K562 (cell line): ENCODE measurements around the gene FOXJ3. TPM values are rescaled to one million over a fixed set of nuclear protein-coding genes. Genes with fewer than 3 reads are reported as not detected.

Experiments
- HIVEP1 ChIP-seq: fragments of 250-450 bp; sonication (Bioruptor Pico); IDR thresholded peaks from 2 replicates; pipeline ENCODE4 v1.4.0; 2020; ENCODE audit warnings: mild to moderate bottlenecking
- HMGXB4 ChIP-seq: sonication (generic); formaldehyde crosslinking; IDR thresholded peaks from 2 replicates; pipeline ENCODE4 v1.8.1; 2023; ENCODE audit warnings: mild to moderate bottlenecking, missing genetic modification reagents
- MAZ ChIP-seq, 2 experiments: fragments of 450-650 bp in 1 of 2; sonication (generic) in 1 of 2; formaldehyde crosslinking; IDR thresholded peaks in 1 of 2; conservative IDR thresholded peaks in 1 of 2; 2 replicates each; pipeline versions ENCODE4 v1.4.0 to v1.5.0; 2020; ENCODE audit warnings: mild to moderate bottlenecking in 1 of 2, missing genetic modification reagents in 1 of 2
- MGA ChIP-seq: fragments of 450-650 bp; IDR thresholded peaks from 2 replicates; pipeline ENCODE4 v1.6.1; 2016; ENCODE audit warnings: mild to moderate bottlenecking, moderate library complexity
- PYGO2 ChIP-seq: fragments of 450-650 bp; IDR thresholded peaks from 2 replicates; pipeline ENCODE4 v1.6.1; 2016; ENCODE audit warnings: mild to moderate bottlenecking, missing genetic modification characterization, moderate library complexity, missing compliant biosample characterization
- STAT5B ChIP-seq: fragments of 250-450 bp; sonication (Bioruptor Pico); IDR thresholded peaks from 2 replicates; pipeline ENCODE4 v1.8.0; 2021; ENCODE audit warnings: mild to moderate bottlenecking, inconsistent platforms
- TCF15 ChIP-seq: fragments of 250-450 bp; sonication (Bioruptor Pico); IDR thresholded peaks from 2 replicates; pipeline ENCODE4 v1.8.0; 2022; ENCODE audit warnings: moderate library complexity, mild to moderate bottlenecking, inconsistent platforms
- ZNF740 ChIP-seq, 3 experiments: fragments of 200-800 bp in 1 of 3; sonication (Bioruptor generic) in 1 of 3; sonication (generic) in 1 of 3; formaldehyde crosslinking in 1 of 3; IDR thresholded peaks; 2 replicates each; pipeline versions ENCODE4 v1.6.1 to v1.8.0; 2016 to 2022; ENCODE audit warnings: mild to moderate bottlenecking in 2 of 3, missing compliant biosample characterization in 2 of 3, missing genetic modification characterization in 2 of 3, missing genetic modification reagents in 1 of 3
- polyA plus RNA-seq, 8 experiments: library from polyadenylated mRNA; depleted of rRNA in 4 of 8; stranded (reverse) in 5 of 8; unstranded in 3 of 8; fragments of >200 nt; fragmentation: Nextera tagmentation in 2 of 8; fragmentation: Illumina TruSeq in 1 of 8; extraction: Ambion mirVana in 2 of 8; extraction: Trizol in 1 of 8; gene quantifications; 2 replicates each; pipeline versions ENCODE4 v1.2.1 to v1.2.3, GENCODE V29; 2011 to 2014; ENCODE audit warnings: inconsistent platforms in 1 of 8, missing spikeins in 1 of 8
- total RNA-seq, 7 experiments: library from RNA; depleted of rRNA in 6 of 7; stranded (reverse); fragments of >200 nt in 6 of 7; fragmentation: Illumina TruSeq in 2 of 7; extraction: Trizol in 2 of 7; gene quantifications; 2 replicates each; pipeline versions ENCODE4 v1.2.1 to v1.2.3, GENCODE V29; 2011 to 2021; ENCODE audit warnings: low replicate concordance in 1 of 7
- TF ChIP-seq, protein P1 (sequence below): sonication (generic); formaldehyde crosslinking; IDR thresholded peaks from 2 replicates; pipeline ENCODE4 v1.8.1; 2023; ENCODE audit warnings: mild to moderate bottlenecking, missing genetic modification reagents

The FOXJ3 gene
- total and polyA plus RNA-seq, 9 of the 15 experiments (the other 6 are each of a cell fraction or from before 2014, with no cell fraction given), result 8.7 to 35.3 (median 23.4) TPM

DNA sequence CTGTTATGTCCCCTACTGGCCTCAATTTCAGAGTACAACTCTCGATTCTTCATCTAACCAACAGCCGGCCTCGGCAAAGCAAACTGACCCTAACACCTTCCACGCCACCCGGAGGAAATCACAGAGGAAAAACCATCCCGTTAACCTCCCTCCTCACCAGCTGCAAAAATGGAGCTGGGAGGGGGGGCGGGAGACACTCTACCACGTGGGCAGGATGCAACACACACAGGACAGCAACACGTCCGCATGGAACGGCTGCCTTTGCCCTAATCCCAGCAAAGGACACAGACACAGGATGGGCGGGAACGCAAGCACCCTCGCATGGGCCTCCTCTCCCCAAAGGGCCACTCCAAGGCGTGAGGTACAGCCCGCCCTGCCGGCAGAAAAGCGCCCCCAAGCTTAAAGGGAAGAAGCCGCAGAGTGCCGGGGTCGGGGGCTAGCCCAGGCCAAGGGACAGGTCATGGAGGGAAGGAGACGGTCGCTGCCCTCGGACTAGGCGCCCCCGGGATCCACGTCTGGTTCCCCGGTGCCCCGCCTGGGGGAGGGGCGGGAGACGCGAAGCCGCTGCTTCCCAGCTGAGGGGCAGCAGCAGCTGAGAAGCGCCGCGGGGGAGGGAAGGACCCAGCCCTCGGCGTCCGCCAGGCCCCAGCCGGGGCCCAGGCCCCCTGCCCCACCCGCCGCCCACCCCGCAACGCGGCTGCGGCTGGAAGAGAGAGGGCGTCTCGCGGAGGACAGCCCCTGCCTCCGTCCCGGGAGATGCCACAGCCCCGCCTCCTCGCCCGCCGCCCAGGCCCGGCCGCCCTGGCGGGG, 590 bp downstream of the FOXJ3 start (continued):
- TF ChIP-seq HMGXB4 (CRISPR knock-in tag), result 0 out of 2 replicates have a peak, but pooled peaks have one; percentile 31
- peak; percentile 91 for TF ChIP-seq ZNF740 (CRISPR knock-in tag; IDR thresholded peaks at IDR 0.05)
- peak in 1 of 2 experiments; percentile 69; a peak in 1 of 4 replicates for TF ChIP-seq ZNF740 (tag; IDR thresholded peaks at IDR 0.05)
- peak; percentile 69 for TF ChIP-seq MGA
- TF ChIP-seq PYGO2 (tag), result no peak
- TF ChIP-seq TCF15 (CRISPR knock-in tag), result no peak
- TF ChIP-seq, protein P1, sequence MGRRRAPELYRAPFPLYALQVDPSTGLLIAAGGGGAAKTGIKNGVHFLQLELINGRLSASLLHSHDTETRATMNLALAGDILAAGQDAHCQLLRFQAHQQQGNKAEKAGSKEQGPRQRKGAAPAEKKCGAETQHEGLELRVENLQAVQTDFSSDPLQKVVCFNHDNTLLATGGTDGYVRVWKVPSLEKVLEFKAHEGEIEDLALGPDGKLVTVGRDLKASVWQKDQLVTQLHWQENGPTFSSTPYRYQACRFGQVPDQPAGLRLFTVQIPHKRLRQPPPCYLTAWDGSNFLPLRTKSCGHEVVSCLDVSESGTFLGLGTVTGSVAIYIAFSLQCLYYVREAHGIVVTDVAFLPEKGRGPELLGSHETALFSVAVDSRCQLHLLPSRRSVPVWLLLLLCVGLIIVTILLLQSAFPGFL, result no peak
- peak in 1 of 2 experiments; percentile 14; a peak in 1 of 4 replicates for TF ChIP-seq MAZ (CRISPR knock-in tag; conservative IDR thresholded peaks at IDR 0.05 in 1 of 2, IDR thresholded peaks at IDR 0.05 in 1 of 2)
- no peak for TF ChIP-seq STAT5B
- no peak for TF ChIP-seq HIVEP1 (CRISPR knock-in tag)
